GM12891 (cell line): ENCODE measurements around the gene PRDM16.

Experiments
- DNase-seq: peaks from one replicate; pipeline ENCODE4 v3.0.0; 2011; ENCODE audit warnings: low spot score; ENCODE audit not compliant: insufficient read length
- FAIRE-seq: peaks from 2 replicates; lab custom pipeline; 2011; peaks lifted over from hg19 to GRCh38; lab: Jason Lieb, UNC
- PAX5 ChIP-seq: IDR thresholded peaks from 2 replicates; pipeline ENCODE4 v1.6.1; 2011; ENCODE audit warnings: low read length, moderate library complexity, mild to moderate bottlenecking; ENCODE audit not compliant: insufficient read depth, severe bottlenecking
- POLR2A ChIP-seq: IDR thresholded peaks from 2 replicates; pipeline ENCODE4 v1.6.1; 2011; ENCODE audit warnings: low read depth, low read length, control low read depth
- POLR2AphosphoS5 ChIP-seq: IDR thresholded peaks from 2 replicates; pipeline ENCODE4 v1.6.1; 2011; ENCODE audit warnings: low read depth, low read length, control low read depth
- POU2F2 ChIP-seq: IDR thresholded peaks from 2 replicates; pipeline ENCODE4 v1.6.1; 2011; ENCODE audit warnings: low read depth, mild to moderate bottlenecking, control low read depth, low read length, moderate library complexity
- SPI1 ChIP-seq: IDR thresholded peaks from 2 replicates; pipeline ENCODE4 v1.6.1; 2011; ENCODE audit warnings: low read depth, low read length, control low read depth
- TAF1 ChIP-seq: IDR thresholded peaks from 2 replicates; pipeline ENCODE4 v1.6.1; 2011; ENCODE audit warnings: low read depth, low read length, control low read depth

The PRDM16 gene

GRCh38 chr1:3073489-3074296 is 4.7 kb downstream of the PRDM16 start:
- TF ChIP-seq PAX5 (no peak), SPI1 (no peak), POU2F2 (no peak), POLR2A (no peak), POLR2AphosphoS5 (no peak), TAF1 (no peak)
- FAIRE-seq (no peak), DNase-seq (no peak)

- DNase-seq (no peak), FAIRE-seq (no peak)
- no peak for TF ChIP-seq POU2F2
- no peak for TF ChIP-seq TAF1
- no peak for TF ChIP-seq SPI1
- TF ChIP-seq POLR2AphosphoS5: no peak
- no peak for TF ChIP-seq PAX5
- no peak for TF ChIP-seq POLR2A
These were observed 5.3 kb downstream of the PRDM16 start for GRCh38 chr1:3074297-3074741.

- no peak for DNase-seq
- no peak for FAIRE-seq
- TF ChIP-seq SPI1 (no peak), POLR2AphosphoS5 (no peak), POLR2A (no peak), PAX5 (no peak), POU2F2 (no peak), TAF1 (no peak)
These were observed 5.8 kb downstream of the PRDM16 start for GRCh38 chr1:3074800-3075199.

- FAIRE-seq: no peak
- no peak for DNase-seq
These were observed 6.8 kb downstream of the PRDM16 start for GRCh38 chr1:3075666-3076362.

GRCh38 chr1:3076363-3076740 is 7.3 kb downstream of the PRDM16 start:
- FAIRE-seq: no peak
- no peak for TF ChIP-seq TAF1
- TF ChIP-seq SPI1: no peak
- no peak for TF ChIP-seq PAX5
- TF ChIP-seq POLR2A: no peak
- no peak for TF ChIP-seq POU2F2
- no peak for TF ChIP-seq POLR2AphosphoS5
- DNase-seq: no peak

More at GRCh38 chr1:3075666-3076362, 6.8 kb downstream of the PRDM16 start:
- TF ChIP-seq POLR2AphosphoS5 (no peak), SPI1 (no peak), TAF1 (no peak), POLR2A (no peak), PAX5 (no peak), POU2F2 (no peak)

- no peak for DNase-seq
- TF ChIP-seq POLR2AphosphoS5 (no peak), SPI1 (no peak)
- FAIRE-seq: no peak
These were observed 8.1 kb downstream of the PRDM16 start for GRCh38 chr1:3077081-3077480.

- no peak for TF ChIP-seq SPI1
- TF ChIP-seq POU2F2: no peak
- no peak for TF ChIP-seq POLR2AphosphoS5
- TF ChIP-seq POLR2A: no peak
- no peak for TF ChIP-seq TAF1
- TF ChIP-seq PAX5: no peak
- no peak for FAIRE-seq
- DNase-seq: no peak
These were observed 8.6 kb downstream of the PRDM16 start for GRCh38 chr1:3077561-3077960.

- no peak for FAIRE-seq
- no peak for TF ChIP-seq POU2F2
- TF ChIP-seq TAF1: no peak
- TF ChIP-seq SPI1: no peak
- TF ChIP-seq POLR2AphosphoS5: no peak
- no peak for TF ChIP-seq PAX5
- no peak for TF ChIP-seq POLR2A
- DNase-seq: no peak
These were observed 9.4 kb downstream of the PRDM16 start for GRCh38 chr1:3078430-3078861.

- DNase-seq (no peak), FAIRE-seq (no peak)
- TF ChIP-seq TAF1 (no peak), PAX5 (no peak), POLR2AphosphoS5 (no peak), POU2F2 (no peak), SPI1 (no peak), POLR2A (no peak)
These were observed 9.9 kb downstream of the PRDM16 start for GRCh38 chr1:3078871-3079270.
